GM10248 (cell line): ENCODE data around the gene MCOLN3.

ENCODE experiments used
- CTCF ChIA-PET: fragments of 300-600 bp; sonication (Branson Sonifier 250); formaldehyde crosslinking; extraction: SDS; loops from one replicate; lab custom pipeline; 2021; ENCODE audit warnings: antibody characterized with exemption; lab: Yijun Ruan, JAX
- POLR2A ChIA-PET: fragments of 350-650 bp; sonication (Branson Sonifier 250); formaldehyde crosslinking; extraction: SDS; loops from one replicate; lab custom pipeline; 2020; ENCODE audit warnings: antibody characterized with exemption; lab: Yijun Ruan, JAX
- DNase-seq: peaks from one replicate; pipeline ENCODE4 v3.0.0; 2012; ENCODE audit errors: extremely low spot score
- CTCF ChIP-seq: IDR thresholded peaks from 2 replicates; pipeline ENCODE4 v1.5.1; 2012; ENCODE audit warnings: mild to moderate bottlenecking, low read depth; ENCODE audit errors: extremely low read depth, missing control alignments, control extremely low read depth

The MCOLN3 gene

GRCh38 chr1:85068846-85069245, 20.5 kb upstream of the MCOLN3 start:
- TF ChIP-seq CTCF, result no peak
- CTCF ChIA-PET, result interaction anchor here (1.3 to 1.9 kb wide), 2 partner anchors 11 to 16 kb away, joined by 3 to 4 read pairs; no protein-coding TSS in a partner anchor
- POLR2A ChIA-PET, result no interaction called here
- no peak for DNase-seq

GRCh38 chr1:85065550-85065949, 17.2 kb upstream of the MCOLN3 start:
- CTCF ChIA-PET, result interaction anchor here (2.4 to 3.0 kb wide), 2 partner anchors 121 to 194 kb away, joined by 5 to 10 read pairs; partner anchors contain the start of gene C1orf52
- no peak for TF ChIP-seq CTCF
- POLR2A ChIA-PET, result no interaction called here
- DNase-seq, result no peak

GRCh38 chr1:85062425-85063026, 14.2 kb upstream of the MCOLN3 start:
- POLR2A ChIA-PET, result no interaction called here
- CTCF ChIA-PET, result interaction anchor here (0.7 to 2.1 kb wide), 7 partner anchors 9 to 197 kb away, joined by 3 to 13 read pairs (median 3); no protein-coding TSS in a partner anchor
- no peak for TF ChIP-seq CTCF
- no peak for DNase-seq

- DNase-seq, result peak; percentile 94
- POLR2A ChIA-PET, result no interaction called here
Measured at GRCh38 chr1:85061711-85062424, 13.6 kb upstream of the MCOLN3 start.

GRCh38 chr1:85060038-85060437, 11.7 kb upstream of the MCOLN3 start:
- CTCF ChIA-PET, result interaction anchor here (0.8 to 1.3 kb wide), 2 partner anchors 12 to 115 kb away, joined by 3 read pairs; no protein-coding TSS in a partner anchor
- POLR2A ChIA-PET, result no interaction called here
- TF ChIP-seq CTCF, result no peak
- DNase-seq, result no peak

More at GRCh38 chr1:85061711-85062424, 13.6 kb upstream of the MCOLN3 start:
- CTCF ChIA-PET, result interaction anchor here (1.1 to 2.1 kb wide), 6 partner anchors 9 to 198 kb away, joined by 3 to 13 read pairs (median 3); no protein-coding TSS in a partner anchor
- no peak for TF ChIP-seq CTCF

GRCh38 chr1:85059563-85059962, 11.3 kb upstream of the MCOLN3 start:
- CTCF ChIA-PET, result interaction anchor here (0.8 to 1.3 kb wide), 3 partner anchors 12 to 115 kb away, joined by 3 read pairs; no protein-coding TSS in a partner anchor
- POLR2A ChIA-PET, result no interaction called here
- no peak for TF ChIP-seq CTCF
- DNase-seq, result no peak
